ENCODE measurements around the gene CDH23. TPM values are rescaled to one million over a fixed set of nuclear protein-coding genes. Genes with fewer than 3 reads are reported as not detected.
A peak's percentile ranks its signal among the peaks of the same experiment; 100 is the strongest.

CDH23 gene
- total and polyA plus RNA-seq, 2 of the 8 experiments (the other 6 are each of a cell fraction or from before 2014, with no cell fraction given) = 1.9 to 4.9 TPM

- no peak overlapping the region for H3K27ac ChIP-seq (ENCODE audit: low read depth, low read length)
- no peak overlapping the region for H3K4me2 ChIP-seq (ENCODE audit: insufficient read depth in 1 of 2, low read depth in 2 of 2, low read length in 2 of 2)
- no peak overlapping the region for H4K8ac ChIP-seq (ENCODE audit: extremely low read depth, insufficient read depth, low read length)
- no peaks in the 10 kb centered on the region for H3K79me2 ChIP-seq (ENCODE audit: control insufficient read depth in 1 of 2, insufficient read depth in 2 of 2, low read length in 2 of 2)
- no peak overlapping the region for H3K23ac ChIP-seq (ENCODE audit: insufficient read length)
- H2BK5ac ChIP-seq (ENCODE audit: low read depth, low read length) = peak overlapping the region; percentile 60; the same call in 1 of the 2 replicates
- no peak overlapping the region for H2BK120ac ChIP-seq (replicated peaks; ENCODE audit: low read depth, low read length)
- H2BK15ac ChIP-seq (ENCODE audit: low read length) = no peak overlapping the region
- no peak overlapping the region for H2AFZ ChIP-seq (ENCODE audit: low read length)
- peaks cover 3% of the 10 kb centered on the region; the same call in 1 of the 2 replicates for H3K23me2 ChIP-seq (ENCODE audit: low read depth, low read length)
- H2BK20ac ChIP-seq (ENCODE audit: low read length) = no peak overlapping the region
- H3K4me1 ChIP-seq (replicated peaks in 1 of 4; ENCODE audit: control insufficient read depth in 3 of 4, insufficient read depth in 4 of 4, low read length in 3 of 4) = peaks cover 0 to 2% (median 0%) of the 10 kb centered on the region in 4 experiments; a peak in 1 of 7 replicates
- no peaks in the 10 kb centered on the region for H3K9me3 ChIP-seq (ENCODE audit: insufficient read depth in 2 of 2, low read depth in 1 of 2, low read length in 1 of 2)
- no peak overlapping the region for H3K18ac ChIP-seq (ENCODE audit: extremely low read depth, low read length)
- H4K5ac ChIP-seq (ENCODE audit: insufficient read length, low read depth, low read length) = no peak overlapping the region
- 0 out of 2 replicates have a peak overlapping the region, but pooled peaks have one; percentile 89 for H2AK5ac ChIP-seq (ENCODE audit: low read depth, low read length)
- H3K36me3 ChIP-seq (ENCODE audit: control insufficient read depth in 2 of 4, insufficient read depth in 4 of 4, low read length in 3 of 4) = no peaks in the 10 kb centered on the region
- no peak overlapping the region for H3K14ac ChIP-seq (ENCODE audit: insufficient read length)
- ChIA-PET CTCF (ENCODE audit: partially characterized antibody) (interaction anchor here (0.7 to 1.9 kb wide), 12 partner anchors 9 to 243 kb away, joined by 3 to 11 read pairs (median 3); partner anchors contain the start of gene SLC29A3), POLR2A (ENCODE audit: partially characterized antibody) (no interaction called here)
- WGBS, 2 experiments (ENCODE audit: extremely low coverage in 1 of 2, insufficient coverage in 1 of 2, insufficient read length in 1 of 2, insufficient replicate concordance in 2 of 2, low coverage in 1 of 2, low lambda C conversion rate in 2 of 2, missing lambda C conversion rate in 1 of 2) = 87% methylated on average over 18 of the region's 18 CpGs; no CpG with 5 or more reads in 1 of the 2 experiments
- FAIRE-seq = no peak
- TF ChIP-seq ASH2L (IDR thresholded peaks at IDR 0.05; ENCODE audit: low read length) = no peak
- no peak for TF ChIP-seq GTF2F1 (IDR thresholded peaks at IDR 0.05; ENCODE audit: borderline replicate concordance, low read depth, low read length)
- no peak for TF ChIP-seq POLR2AphosphoS5 (IDR thresholded peaks at IDR 0.05; ENCODE audit: low read depth, low read length)
- TF ChIP-seq, protein P1, sequence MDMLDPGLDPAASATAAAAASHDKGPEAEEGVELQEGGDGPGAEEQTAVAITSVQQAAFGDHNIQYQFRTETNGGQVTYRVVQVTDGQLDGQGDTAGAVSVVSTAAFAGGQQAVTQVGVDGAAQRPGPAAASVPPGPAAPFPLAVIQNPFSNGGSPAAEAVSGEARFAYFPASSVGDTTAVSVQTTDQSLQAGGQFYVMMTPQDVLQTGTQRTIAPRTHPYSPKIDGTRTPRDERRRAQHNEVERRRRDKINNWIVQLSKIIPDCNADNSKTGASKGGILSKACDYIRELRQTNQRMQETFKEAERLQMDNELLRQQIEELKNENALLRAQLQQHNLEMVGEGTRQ (IDR thresholded peaks at IDR 0.05; ENCODE audit: low read length) = no peak
- no peak for TF ChIP-seq CBX5 (IDR thresholded peaks at IDR 0.05; ENCODE audit: low read depth, low read length)
- no peak for TF ChIP-seq CREB1 (IDR thresholded peaks at IDR 0.05)
- no peak for TF ChIP-seq TAF1 (IDR thresholded peaks at IDR 0.05; ENCODE audit: low read depth, low read length)
- TF ChIP-seq RBBP5 (IDR thresholded peaks at IDR 0.05; ENCODE audit: borderline replicate concordance, low read depth, low read length) = no peak
- no peak for TF ChIP-seq RAD21 (IDR thresholded peaks at IDR 0.05 in 1 of 2, conservative IDR thresholded peaks at IDR 0.05 in 1 of 2; ENCODE audit: low read depth in 2 of 2, low read length in 2 of 2)
- no peak for TF ChIP-seq KDM4A (IDR thresholded peaks at IDR 0.05; ENCODE audit: low read depth, low read length, severe bottlenecking)
- H3K4ac ChIP-seq (replicated peaks; ENCODE audit: insufficient read length, low read depth, low read length) = no peak overlapping the region
- no peak overlapping the region for H3K56ac ChIP-seq (replicated peaks; ENCODE audit: insufficient read length, low read depth, low read length)
- DNase-seq (ENCODE audit: low read depth in 1 of 2, low spot score in 2 of 2) = no peak
- H4K91ac ChIP-seq (replicated peaks; ENCODE audit: insufficient read length, low read length) = no peak overlapping the region
- H3K79me1 ChIP-seq (ENCODE audit: low read depth, low read length) = no peaks in the 10 kb centered on the region
- H3K4me3 ChIP-seq (ENCODE audit: extremely low read depth in 1 of 4, insufficient read depth in 2 of 4, low read depth in 3 of 4, low read length in 4 of 4) = no peak overlapping the region
- H2BK12ac ChIP-seq (ENCODE audit: low read depth, low read length) = peak overlapping the region; percentile 40; the same call in 1 of the 2 replicates
- no peaks in the 10 kb centered on the region for H3K27me3 ChIP-seq (replicated peaks in 1 of 4; ENCODE audit: control insufficient read depth in 3 of 4, extremely low read depth in 1 of 4, insufficient read depth in 3 of 4, low read length in 3 of 4)
- H4K20me1 ChIP-seq (replicated peaks in 1 of 2; ENCODE audit: control insufficient read depth in 1 of 2, insufficient read depth in 2 of 2, low read length in 2 of 2) = peaks cover 3 to 4% of the 10 kb centered on the region in 2 experiments
- no peak overlapping the region for H3K9ac ChIP-seq (replicated peaks in 1 of 4; ENCODE audit: extremely low read depth in 1 of 4, low read depth in 3 of 4, low read length in 3 of 4)
These were observed 69.0 kb downstream of the CDH23 start for GRCh38 chr10:71465551-71466252.
